ENCODE results near the gene EIF6. TPM values are rescaled to one million over a fixed set of nuclear protein-coding genes. Genes with fewer than 3 reads are reported as not detected.

EIF6 gene
- total and polyA plus RNA-seq, 3 donors from 2014 or later = 84.3 to 142 (median 90.6) TPM

GRCh38 chr20:35293303-35294292, 9.0 kb upstream of the EIF6 start:
- no peak for DNase-seq
- Histone ChIP-seq H3K27ac (no peak overlapping the region), H3K9me3 (no peaks in the 10 kb centered on the region), H3K4me1 (no peaks in the 10 kb centered on the region), H3K4me3 (no peak overlapping the region), H3K27me3 (no peaks in the 10 kb centered on the region), H3K36me3 (ENCODE audit: low read depth, missing control alignments) (no peaks in the 10 kb centered on the region)
- TF ChIP-seq CTCF (IDR thresholded peaks at IDR 0.05) (no peak), POLR2A (IDR thresholded peaks at IDR 0.05) (no peak)
- intact Hi-C loops (cut with DNase I; ENCODE audit: low total_unique reads) = no loop called here
- WGBS, 2 donors = 86 to 93% methylated on average over 19 of the region's 19 CpGs

GRCh38 chr20:35292504-35293285, 8.1 kb upstream of the EIF6 start:
- DNase-seq = no peak
- intact Hi-C loops (cut with DNase I; ENCODE audit: low total_unique reads) = no loop called here
- TF ChIP-seq CTCF (IDR thresholded peaks at IDR 0.05) (no peak), POLR2A (IDR thresholded peaks at IDR 0.05) (no peak)
- Histone ChIP-seq H3K9me3 (no peaks in the 10 kb centered on the region), H3K27me3 (no peaks in the 10 kb centered on the region), H3K36me3 (ENCODE audit: low read depth, missing control alignments) (no peaks in the 10 kb centered on the region), H3K4me3 (no peak overlapping the region), H3K27ac (no peak overlapping the region), H3K4me1 (no peaks in the 10 kb centered on the region)
- WGBS, 2 donors = 67 to 68% methylated on average over 19 to 23 of the region's 23 CpGs

GRCh38 chr20:35291654-35292503, 7.3 kb upstream of the EIF6 start, which contains the start of gene FAM83C:
Gene FAM83C (minus strand): TSS chr20:35292425. CDS start chr20:35292304, 121 bp downstream.
- Histone ChIP-seq H3K27me3 (no peaks in the 10 kb centered on the region), H3K9me3 (no peaks in the 10 kb centered on the region), H3K36me3 (ENCODE audit: low read depth, missing control alignments) (no peaks in the 10 kb centered on the region), H3K27ac (no peak within 1 kb of the TSS), H3K4me3 (no peak within 1 kb of the TSS), H3K4me1 (no peaks in the 10 kb centered on the region)
- WGBS, 2 donors = 75 to 85% methylated on average over 14 to 31 of the region's 40 CpGs
- TF ChIP-seq POLR2A (IDR thresholded peaks at IDR 0.05) = no peak
- no peak for DNase-seq
- intact Hi-C loops (cut with DNase I; ENCODE audit: low total_unique reads) = no loop called here

GRCh38 chr20:35290887-35291417, 6.4 kb upstream of the EIF6 start:
- Histone ChIP-seq H3K36me3 (ENCODE audit: low read depth, missing control alignments) (no peaks in the 10 kb centered on the region), H3K4me3 (no peak overlapping the region), H3K27ac (no peak overlapping the region), H3K27me3 (no peaks in the 10 kb centered on the region), H3K4me1 (no peaks in the 10 kb centered on the region), H3K9me3 (no peaks in the 10 kb centered on the region)
- intact Hi-C loops (cut with DNase I; ENCODE audit: low total_unique reads) = no loop called here
- no peak for DNase-seq
- 77 to 79% methylated on average over 7 of the region's 7 CpGs for whole genome bisulfite sequencing, 2 donors
- TF ChIP-seq CTCF (IDR thresholded peaks at IDR 0.05) (no peak), POLR2A (IDR thresholded peaks at IDR 0.05) (no peak)
